HEK293 (cell line): ENCODE data around the gene C4orf50.

Source experiments
- CTCF ChIA-PET: fragments of 350-600 bp; formaldehyde crosslinking; extraction: SDS; loops from one replicate; lab custom pipeline; 2021; ENCODE audit warnings: antibody characterized with exemption; lab: Yijun Ruan, JAX
- POLR2A ChIA-PET: fragments of 300-600 bp; formaldehyde crosslinking; extraction: SDS; loops from one replicate; lab custom pipeline; 2020; ENCODE audit warnings: antibody characterized with exemption, inconsistent platforms; lab: Yijun Ruan, JAX
- H3K27ac ChIP-seq: fragments of 200-500 bp; sonication (Bioruptor generic); 2 replicates; pipeline ENCODE4 v1.5.1; 2014; ENCODE audit warnings: low read depth, low read length, control low read depth, inconsistent platforms; ENCODE audit errors: extremely low read depth
- H3K36me3 ChIP-seq, 2 experiments: fragments of 200-500 bp in 1 of 2; sonication (Bioruptor generic) in 1 of 2; 1 replicate in 1 of 2; 2 replicates in 1 of 2; pipeline ENCODE4 v1.5.1; 2014 to 2017; ENCODE audit warnings: inconsistent platforms in 2 of 2, low read length in 2 of 2; ENCODE audit not compliant: control insufficient read depth in 2 of 2, insufficient read depth in 1 of 2
- H3K4me1 ChIP-seq: fragments of 200-500 bp; sonication (Bioruptor generic); 2 replicates; pipeline ENCODE4 v1.5.1; 2014; ENCODE audit warnings: mild to moderate bottlenecking, low read length, inconsistent platforms; ENCODE audit not compliant: control insufficient read depth, insufficient read depth
- H3K4me3 ChIP-seq: 2 replicates; pipeline ENCODE4 v1.5.1; 2011; ENCODE audit warnings: low read depth, mild to moderate bottlenecking, control low read depth, low read length, moderate library complexity
- H3K9me3 ChIP-seq: fragments of 200-500 bp; sonication (Bioruptor generic); 2 replicates; pipeline ENCODE4 v1.5.1; 2014; ENCODE audit warnings: low read depth, low read length, inconsistent platforms; ENCODE audit not compliant: control insufficient read depth, insufficient read depth
- KLF10 ChIP-seq: fragments of 450-650 bp; IDR thresholded peaks from 2 replicates; pipeline ENCODE4 v1.5.1; 2018; ENCODE audit warnings: missing biosample characterization, mild to moderate bottlenecking, missing genetic modification characterization
- WT1 ChIP-seq: fragments of 450-650 bp; formaldehyde crosslinking; IDR thresholded peaks from 2 replicates; pipeline ENCODE4 v1.5.1; 2016; ENCODE audit warnings: missing biosample characterization, missing genetic modification characterization
- ZBTB26 ChIP-seq: fragments of 450-650 bp; formaldehyde crosslinking; optimal IDR thresholded peaks from 2 replicates; pipeline ENCODE3; 2016; ENCODE audit warnings: missing biosample characterization, mild to moderate bottlenecking, missing genetic modification characterization
- ZBTB48 ChIP-seq: fragments of 450-650 bp; formaldehyde crosslinking; IDR thresholded peaks from 2 replicates; pipeline ENCODE4 v1.5.1; 2016; ENCODE audit warnings: missing biosample characterization, missing genetic modification characterization
- ZFP69B ChIP-seq: fragments of 450-650 bp; formaldehyde crosslinking; IDR thresholded peaks from 2 replicates; pipeline ENCODE4 v1.5.1; 2016; ENCODE audit warnings: missing biosample characterization, missing genetic modification characterization
- ZNF132 ChIP-seq: fragments of 450-650 bp; formaldehyde crosslinking; IDR thresholded peaks from 2 replicates; pipeline ENCODE4 v1.5.1; 2017; ENCODE audit warnings: missing biosample characterization, missing genetic modification characterization, borderline replicate concordance
- ZNF184 ChIP-seq: fragments of 450-650 bp; IDR thresholded peaks from 2 replicates; pipeline ENCODE4 v1.5.1; 2018; ENCODE audit warnings: missing biosample characterization, mild to moderate bottlenecking, missing genetic modification characterization
- ZNF223 ChIP-seq: fragments of 450-650 bp; formaldehyde crosslinking; IDR thresholded peaks from 2 replicates; pipeline ENCODE4 v1.5.1; 2016; ENCODE audit warnings: missing biosample characterization, missing genetic modification characterization
- ZNF350 ChIP-seq: fragments of 450-650 bp; formaldehyde crosslinking; IDR thresholded peaks from 2 replicates; pipeline ENCODE4 v1.5.0; 2017; ENCODE audit warnings: missing biosample characterization, mild to moderate bottlenecking, missing genetic modification characterization
- ZNF394 ChIP-seq: fragments of 450-650 bp; formaldehyde crosslinking; IDR thresholded peaks from 2 replicates; pipeline ENCODE4 v1.5.1; 2016; ENCODE audit warnings: missing biosample characterization, missing genetic modification characterization, mild to moderate bottlenecking, moderate library complexity, borderline replicate concordance
- ZNF398 ChIP-seq: fragments of 450-650 bp; formaldehyde crosslinking; IDR thresholded peaks from 2 replicates; pipeline ENCODE4 v1.5.1; 2017; ENCODE audit warnings: missing biosample characterization, missing genetic modification characterization
- ZNF426 ChIP-seq: fragments of 450-650 bp; formaldehyde crosslinking; IDR thresholded peaks from 2 replicates; pipeline ENCODE4 v1.5.1; 2017; ENCODE audit warnings: missing biosample characterization, missing genetic modification characterization, mild to moderate bottlenecking, inconsistent platforms, moderate library complexity
- ZNF473 ChIP-seq: fragments of 450-650 bp; formaldehyde crosslinking; IDR thresholded peaks from 2 replicates; pipeline ENCODE4 v1.5.1; 2017; ENCODE audit warnings: missing biosample characterization, missing genetic modification characterization
- ZNF529 ChIP-seq: fragments of 450-650 bp; formaldehyde crosslinking; IDR thresholded peaks from 2 replicates; pipeline ENCODE4 v1.5.1; 2017; ENCODE audit warnings: missing genetic modification characterization, missing biosample characterization; ENCODE audit not compliant: insufficient replicate concordance
- ZNF548 ChIP-seq: fragments of 450-650 bp; formaldehyde crosslinking; IDR thresholded peaks from 2 replicates; pipeline ENCODE4 v1.5.1; 2016; ENCODE audit warnings: missing biosample characterization, missing genetic modification characterization
- ZNF571 ChIP-seq: fragments of 450-650 bp; formaldehyde crosslinking; IDR thresholded peaks from 2 replicates; pipeline ENCODE4 v1.5.0; 2017; ENCODE audit warnings: missing biosample characterization, missing genetic modification characterization
- ZNF768 ChIP-seq: fragments of 450-650 bp; formaldehyde crosslinking; IDR thresholded peaks from 2 replicates; pipeline ENCODE4 v1.5.1; 2018; ENCODE audit warnings: missing biosample characterization, mild to moderate bottlenecking, missing genetic modification characterization
- ZNF837 ChIP-seq: fragments of 450-650 bp; formaldehyde crosslinking; IDR thresholded peaks from 2 replicates; pipeline ENCODE4 v1.5.1; 2016; ENCODE audit warnings: missing biosample characterization, missing genetic modification characterization

Gene C4orf50

GRCh38 chr4:6035786-6036185 lies 17.6 kb upstream of the C4orf50 start:
- Histone ChIP-seq H3K27ac (no peak overlapping the region), H3K4me3 (no peak overlapping the region), H3K4me1 (no peaks in the 10 kb centered on the region), H3K9me3 (no peaks in the 10 kb centered on the region), H3K36me3 (no peaks in the 10 kb centered on the region)
- ChIA-PET POLR2A (no interaction called here), CTCF (no interaction called here)
- TF ChIP-seq ZFP69B (tag by site-specific recombination) (no peak), ZNF473 (tag by site-specific recombination) (no peak)

- ChIA-PET CTCF (no interaction called here), POLR2A (no interaction called here)
- H3K9me3 ChIP-seq, result no peaks in the 10 kb centered on the region
- H3K36me3 ChIP-seq, result no peaks in the 10 kb centered on the region
- TF ChIP-seq ZNF350 (tag by site-specific recombination) (no peak), ZNF223 (tag by site-specific recombination) (no peak), ZNF398 (no peak), ZBTB26 (no peak), KLF10 (no peak), ZNF132 (no peak), ZNF394 (tag by site-specific recombination) (no peak), ZNF548 (tag by site-specific recombination) (no peak), ZNF837 (tag by site-specific recombination) (no peak), ZNF571 (no peak), ZBTB48 (tag by site-specific recombination) (no peak), ZNF426 (tag by site-specific recombination) (no peak), ZNF529 (tag by site-specific recombination) (no peak), WT1 (tag by site-specific recombination) (no peak)
- no peak overlapping the region for H3K4me3 ChIP-seq
- H3K27ac ChIP-seq, result no peak overlapping the region
- H3K4me1 ChIP-seq, result no peaks in the 10 kb centered on the region
These were observed 15.2 kb upstream of the C4orf50 start for GRCh38 chr4:6033381-6033780.

GRCh38 chr4:6032249-6033244 lies 14.3 kb upstream of the C4orf50 start:
- no peak overlapping the region for H3K4me3 ChIP-seq
- POLR2A ChIA-PET, result no interaction called here
- H3K4me1 ChIP-seq, result no peaks in the 10 kb centered on the region
- CTCF ChIA-PET, result no interaction called here
- no peaks in the 10 kb centered on the region for H3K36me3 ChIP-seq
- H3K9me3 ChIP-seq, result no peaks in the 10 kb centered on the region
- no peak overlapping the region for H3K27ac ChIP-seq
- TF ChIP-seq ZNF768 (tag by site-specific recombination), result 0 out of 2 replicates have a peak, but pooled peaks have one; percentile 16
- no peak for TF ChIP-seq ZNF184
- TF ChIP-seq, all 188 proteins: peak for 1
